ENCODE results near the gene TFEB. TPM values are rescaled to one million over a fixed set of nuclear protein-coding genes. Genes with fewer than 3 reads are reported as not detected.

TFEB gene
- total RNA-seq, 1 donor from 2014 or later = 5.1 TPM

GRCh38 chr6:41700463-41701347 lies 34.7 kb downstream of the TFEB start:
- Histone ChIP-seq H3K27me3 (ENCODE audit: control insufficient read depth, insufficient read depth, low read length) (no peaks in the 10 kb centered on the region), H3K4me3 (ENCODE audit: low read depth, low read length) (no peak overlapping the region), H3K36me3 (ENCODE audit: control insufficient read depth, insufficient read depth, low read length) (no peaks in the 10 kb centered on the region)
- TF ChIP-seq CTCF (IDR thresholded peaks at IDR 0.05; ENCODE audit: insufficient read depth, low read length, poor library complexity, severe bottlenecking) = peak; percentile 25
- DNase-seq (ENCODE audit: low read depth) = no peak

- H3K36me3 ChIP-seq (ENCODE audit: control insufficient read depth, insufficient read depth, low read length) = no peaks in the 10 kb centered on the region
Measured at GRCh38 chr6:41699063-41699462, 36.3 kb downstream of the TFEB start.

GRCh38 chr6:41697861-41698781 lies 37.3 kb downstream of the TFEB start:
- H3K4me3 ChIP-seq (ENCODE audit: low read depth, low read length) = no peak overlapping the region
- no peaks in the 10 kb centered on the region for H3K36me3 ChIP-seq (ENCODE audit: control insufficient read depth, insufficient read depth, low read length)
- DNase-seq (ENCODE audit: low read depth) = peak; percentile 80

More at GRCh38 chr6:41699063-41699462, 36.3 kb downstream of the TFEB start:
- DNase-seq (ENCODE audit: low read depth) = no peak
- H3K4me3 ChIP-seq (ENCODE audit: low read depth, low read length) = no peak overlapping the region
- H3K27me3 ChIP-seq (ENCODE audit: control insufficient read depth, insufficient read depth, low read length) = no peaks in the 10 kb centered on the region
- no peak for TF ChIP-seq CTCF (IDR thresholded peaks at IDR 0.05; ENCODE audit: insufficient read depth, low read length, poor library complexity, severe bottlenecking)

GRCh38 chr6:41696788-41697187 lies 38.6 kb downstream of the TFEB start:
- no peaks in the 10 kb centered on the region for H3K27me3 ChIP-seq (ENCODE audit: control insufficient read depth, insufficient read depth, low read length)
- no peak for DNase-seq (ENCODE audit: low read depth)
- H3K4me3 ChIP-seq (ENCODE audit: low read depth, low read length) = no peak overlapping the region
- no peaks in the 10 kb centered on the region for H3K36me3 ChIP-seq (ENCODE audit: control insufficient read depth, insufficient read depth, low read length)
- no peak for TF ChIP-seq CTCF (IDR thresholded peaks at IDR 0.05; ENCODE audit: insufficient read depth, low read length, poor library complexity, severe bottlenecking)

More at GRCh38 chr6:41697861-41698781, 37.3 kb downstream of the TFEB start:
- no peaks in the 10 kb centered on the region for H3K27me3 ChIP-seq (ENCODE audit: control insufficient read depth, insufficient read depth, low read length)
- TF ChIP-seq CTCF (IDR thresholded peaks at IDR 0.05; ENCODE audit: insufficient read depth, low read length, poor library complexity, severe bottlenecking) = no peak

GRCh38 chr6:41695825-41696224 lies 39.6 kb downstream of the TFEB start:
- no peak for TF ChIP-seq CTCF (IDR thresholded peaks at IDR 0.05; ENCODE audit: insufficient read depth, low read length, poor library complexity, severe bottlenecking)
- Histone ChIP-seq H3K36me3 (ENCODE audit: control insufficient read depth, insufficient read depth, low read length) (no peaks in the 10 kb centered on the region), H3K27me3 (ENCODE audit: control insufficient read depth, insufficient read depth, low read length) (no peaks in the 10 kb centered on the region), H3K4me3 (ENCODE audit: low read depth, low read length) (no peak overlapping the region)
- DNase-seq (ENCODE audit: low read depth) = no peak

Data from kidney epithelial cell (primary cell).